ENCODE data around the gene RUVBL1.

RUVBL1 gene

GRCh38 chr3:128122013-128122412 is 1.6 kb downstream of the RUVBL1 start:
- TF ChIP-seq CTCF (IDR thresholded peaks at IDR 0.05; ENCODE audit: control insufficient read depth, insufficient read depth, low read depth, low read length, missing control alignments), result no peak
- DNase-seq (ENCODE audit: low read depth), result no peak
- H3K4me3 ChIP-seq (ENCODE audit: control insufficient read depth, low read depth, low read length), result no peak overlapping the region

- no peak for DNase-seq (ENCODE audit: low read depth)
- TF ChIP-seq CTCF (IDR thresholded peaks at IDR 0.05; ENCODE audit: control insufficient read depth, insufficient read depth, low read depth, low read length, missing control alignments), result no peak
- no peak overlapping the region for H3K4me3 ChIP-seq (ENCODE audit: control insufficient read depth, low read depth, low read length)
These were observed 9.5 kb downstream of the RUVBL1 start for GRCh38 chr3:128113817-128114794.

GRCh38 chr3:128112357-128112968 is 11.1 kb downstream of the RUVBL1 start:
- H3K4me3 ChIP-seq (ENCODE audit: control insufficient read depth, low read depth, low read length), result no peak overlapping the region
- TF ChIP-seq CTCF (IDR thresholded peaks at IDR 0.05; ENCODE audit: control insufficient read depth, insufficient read depth, low read depth, low read length, missing control alignments), result peak; percentile 14
- peak; percentile 71 for DNase-seq (ENCODE audit: low read depth)

- no peak for TF ChIP-seq CTCF (IDR thresholded peaks at IDR 0.05; ENCODE audit: control insufficient read depth, insufficient read depth, low read depth, low read length, missing control alignments)
- no peak overlapping the region for H3K4me3 ChIP-seq (ENCODE audit: control insufficient read depth, low read depth, low read length)
- DNase-seq (ENCODE audit: low read depth), result no peak
These were observed 12.5 kb downstream of the RUVBL1 start for GRCh38 chr3:128111147-128111546.

GRCh38 chr3:128107834-128108233 is 15.8 kb downstream of the RUVBL1 start:
- TF ChIP-seq CTCF (IDR thresholded peaks at IDR 0.05; ENCODE audit: control insufficient read depth, insufficient read depth, low read depth, low read length, missing control alignments), result no peak
- H3K4me3 ChIP-seq (ENCODE audit: control insufficient read depth, low read depth, low read length), result no peak overlapping the region
- DNase-seq (ENCODE audit: low read depth), result no peak

GRCh38 chr3:128103136-128103676 is 20.4 kb downstream of the RUVBL1 start:
- TF ChIP-seq CTCF (IDR thresholded peaks at IDR 0.05; ENCODE audit: control insufficient read depth, insufficient read depth, low read depth, low read length, missing control alignments), result no peak
- no peak for DNase-seq (ENCODE audit: low read depth)
- H3K4me3 ChIP-seq (ENCODE audit: control insufficient read depth, low read depth, low read length), result no peak overlapping the region
